HG03378 (cell line): ENCODE data around the gene GTF2H4.

Experiments
- ATAC-seq: cut with Tn5 transposase; IDR thresholded peaks from one replicate; pipeline ENCODE4 v1.9.1; 2021; ENCODE audit warnings: mild to moderate bottlenecking, moderate library complexity; ENCODE audit not compliant: unreplicated experiment

The GTF2H4 gene

DNA sequence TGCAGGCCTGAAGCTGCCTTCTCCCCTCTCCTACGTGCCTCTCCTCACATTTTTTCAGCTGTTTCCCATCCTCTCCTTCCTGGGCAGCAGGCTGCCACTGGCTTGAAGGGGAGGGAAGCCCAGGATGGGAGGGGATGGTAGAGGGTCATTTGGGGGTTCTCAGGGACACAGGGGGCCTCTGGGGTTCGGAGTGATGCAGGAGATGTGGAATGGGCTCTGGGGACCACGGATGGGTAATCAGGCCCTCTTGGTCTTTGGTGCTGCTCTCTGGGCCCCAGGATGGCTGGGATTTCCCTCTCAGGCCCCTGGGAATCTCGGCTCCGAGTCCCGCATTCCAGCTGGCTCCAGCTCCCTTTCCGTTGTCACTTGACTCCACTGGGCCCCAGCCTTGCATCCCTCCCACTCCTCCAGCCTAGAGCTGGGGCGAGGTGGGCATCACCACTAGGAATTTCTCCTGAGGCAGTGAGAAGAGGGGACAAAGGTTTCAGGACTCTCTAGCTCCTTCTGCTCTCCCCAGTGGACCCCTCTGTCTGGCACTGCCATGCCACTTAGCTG, 25.7 kb upstream of the GTF2H4 start:
- no peak for ATAC-seq

DNA sequence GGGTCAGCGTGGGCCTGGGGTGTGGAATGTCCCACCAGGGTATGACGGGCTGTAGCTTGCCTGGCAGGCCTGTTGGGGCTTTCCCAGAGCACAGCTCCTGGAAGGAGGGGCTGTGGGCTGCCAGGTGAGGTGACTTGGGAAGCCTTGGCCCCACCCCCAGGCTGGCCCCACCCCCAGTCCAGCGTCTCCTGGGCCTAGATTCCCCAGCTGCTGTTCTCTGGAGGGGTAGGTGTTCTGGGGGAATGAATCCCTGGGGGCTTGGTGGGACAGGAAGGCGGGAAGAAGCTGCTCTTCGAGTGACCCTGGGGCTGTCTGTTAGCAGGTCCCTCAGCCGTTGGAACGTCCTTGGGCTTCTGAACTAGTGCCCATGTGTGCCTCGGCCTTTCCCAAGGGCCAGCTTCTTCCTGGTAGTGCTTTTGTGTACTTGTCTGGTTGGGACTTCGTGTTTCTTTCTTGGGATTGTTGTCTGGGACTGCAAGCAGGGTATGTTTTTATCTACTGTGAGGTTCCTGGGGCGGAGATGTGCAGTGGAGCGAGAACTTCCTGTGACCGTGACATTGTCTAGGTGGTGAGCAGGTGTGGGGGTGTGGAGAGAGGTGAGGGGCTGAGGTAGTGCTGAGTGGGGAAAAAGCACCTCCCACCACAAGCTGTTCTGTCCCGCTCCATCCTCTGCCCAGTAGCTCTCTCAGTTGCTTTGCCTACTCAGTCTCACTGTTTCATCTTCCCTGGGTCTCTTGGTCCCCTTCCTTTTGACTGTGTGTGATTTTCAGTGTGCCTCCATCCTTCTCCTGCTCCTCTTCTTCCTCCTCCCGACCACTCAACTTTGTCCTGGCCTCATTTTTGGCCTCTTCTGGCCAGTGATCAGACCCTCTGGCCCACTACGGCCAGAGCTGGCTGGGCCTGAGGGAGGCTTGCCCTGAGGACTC, 25.0 kb upstream of the GTF2H4 start:
- ATAC-seq, result no peak

GRCh38 chr6:30883685-30884520, 24.1 kb upstream of the GTF2H4 start, which contains the start of gene DDR1:
Gene DDR1, plus strand, starts transcription at chr6:30884519. Its CDS starts 4,211 bp downstream, at chr6:30888730.
- ATAC-seq, result no peak

DNA sequence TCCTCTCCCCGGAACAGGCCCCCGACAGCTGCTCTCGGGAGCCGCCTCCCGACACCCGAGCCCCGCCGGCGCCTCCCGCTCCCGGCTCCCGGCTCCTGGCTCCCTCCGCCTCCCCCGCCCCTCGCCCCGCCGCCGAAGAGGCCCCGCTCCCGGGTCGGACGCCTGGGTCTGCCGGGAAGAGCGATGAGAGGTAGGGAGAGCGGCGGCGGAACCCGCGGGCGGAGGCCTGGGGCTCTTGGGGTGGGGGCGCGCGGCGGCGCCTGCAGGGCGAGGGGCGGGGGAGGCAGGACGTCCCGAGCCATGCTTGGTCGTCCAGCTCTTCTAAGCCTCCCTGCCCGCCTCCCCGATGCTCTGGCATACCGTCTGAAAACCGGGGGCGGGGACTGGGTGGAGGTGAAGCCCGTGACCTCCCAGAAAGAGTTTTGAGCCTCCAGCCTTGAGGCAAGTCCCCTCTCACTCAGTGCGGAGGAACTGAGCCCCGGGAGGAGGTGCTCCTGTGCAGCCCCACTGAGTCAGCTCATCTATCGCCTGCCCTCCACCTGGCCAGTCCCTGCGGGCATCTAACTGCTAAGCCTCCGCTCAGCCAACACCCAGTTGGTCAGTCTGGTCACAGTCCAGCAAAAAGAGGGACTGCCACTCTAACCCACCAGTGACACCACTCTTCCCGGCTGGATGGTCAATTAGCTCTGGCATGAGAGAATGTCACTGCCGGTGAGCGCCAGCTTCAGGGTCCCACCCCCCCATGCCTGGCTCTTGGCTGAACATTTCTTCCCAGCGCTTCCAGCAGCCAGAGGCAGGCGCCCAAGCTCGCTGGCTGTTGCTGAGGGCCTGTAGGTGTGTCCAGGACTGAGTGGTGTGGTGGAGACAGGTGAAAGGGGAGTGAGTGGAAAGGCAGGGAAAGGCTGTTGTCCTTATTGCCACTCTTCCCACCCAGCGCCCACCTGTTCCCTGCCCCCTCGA, 23.2 kb upstream of the GTF2H4 start:
- no peak for ATAC-seq

GRCh38 chr6:30885481-30885998, 22.5 kb upstream of the GTF2H4 start:
- ATAC-seq, result no peak

DNA sequence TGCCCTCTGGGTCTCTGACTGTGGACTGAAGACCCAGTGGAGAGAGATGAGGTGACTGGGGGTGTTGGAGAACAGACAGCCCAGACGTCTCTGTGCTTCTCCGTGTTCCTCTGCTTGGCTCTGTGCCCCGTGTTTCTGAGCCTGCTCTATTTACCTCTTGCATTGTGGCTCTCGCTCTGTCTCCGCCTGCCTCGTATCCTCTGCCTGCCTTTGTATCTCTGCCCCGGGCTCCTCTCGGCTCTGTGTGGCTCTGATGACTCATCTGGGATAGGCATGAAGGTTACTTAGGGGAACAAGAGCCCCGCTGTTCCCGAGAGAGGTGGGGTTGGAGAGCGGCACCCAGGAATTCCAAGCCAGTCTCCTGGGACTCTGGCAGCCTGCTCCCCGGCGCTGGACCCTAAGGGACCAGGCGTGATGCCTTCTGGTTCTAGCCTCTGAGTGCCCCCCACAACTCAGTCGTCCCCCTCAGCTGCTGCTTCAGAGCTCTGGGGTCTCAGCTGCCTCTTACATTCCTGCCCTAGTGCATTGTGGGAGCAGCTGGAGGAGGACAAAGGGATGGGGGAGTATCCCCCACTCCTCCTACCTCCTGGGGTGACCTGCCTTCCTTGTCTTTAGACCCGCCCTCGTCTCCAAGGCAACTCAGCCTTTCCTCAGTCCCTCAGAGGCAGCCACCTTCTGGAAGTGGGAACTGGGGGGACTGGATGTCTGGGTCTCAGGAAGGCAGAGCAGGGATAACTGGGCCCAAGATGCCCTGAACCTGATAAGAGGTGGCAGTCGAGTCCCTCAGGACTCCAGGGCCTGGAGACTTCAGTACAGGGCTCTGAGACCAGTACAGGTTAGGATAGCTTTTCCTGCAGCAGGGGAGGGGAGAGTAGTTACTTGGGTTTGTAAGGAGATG, 21.8 kb upstream of the GTF2H4 start:
- no peak for ATAC-seq

GRCh38 chr6:30886897-30887255, 21.1 kb upstream of the GTF2H4 start:
- no peak for ATAC-seq

DNA sequence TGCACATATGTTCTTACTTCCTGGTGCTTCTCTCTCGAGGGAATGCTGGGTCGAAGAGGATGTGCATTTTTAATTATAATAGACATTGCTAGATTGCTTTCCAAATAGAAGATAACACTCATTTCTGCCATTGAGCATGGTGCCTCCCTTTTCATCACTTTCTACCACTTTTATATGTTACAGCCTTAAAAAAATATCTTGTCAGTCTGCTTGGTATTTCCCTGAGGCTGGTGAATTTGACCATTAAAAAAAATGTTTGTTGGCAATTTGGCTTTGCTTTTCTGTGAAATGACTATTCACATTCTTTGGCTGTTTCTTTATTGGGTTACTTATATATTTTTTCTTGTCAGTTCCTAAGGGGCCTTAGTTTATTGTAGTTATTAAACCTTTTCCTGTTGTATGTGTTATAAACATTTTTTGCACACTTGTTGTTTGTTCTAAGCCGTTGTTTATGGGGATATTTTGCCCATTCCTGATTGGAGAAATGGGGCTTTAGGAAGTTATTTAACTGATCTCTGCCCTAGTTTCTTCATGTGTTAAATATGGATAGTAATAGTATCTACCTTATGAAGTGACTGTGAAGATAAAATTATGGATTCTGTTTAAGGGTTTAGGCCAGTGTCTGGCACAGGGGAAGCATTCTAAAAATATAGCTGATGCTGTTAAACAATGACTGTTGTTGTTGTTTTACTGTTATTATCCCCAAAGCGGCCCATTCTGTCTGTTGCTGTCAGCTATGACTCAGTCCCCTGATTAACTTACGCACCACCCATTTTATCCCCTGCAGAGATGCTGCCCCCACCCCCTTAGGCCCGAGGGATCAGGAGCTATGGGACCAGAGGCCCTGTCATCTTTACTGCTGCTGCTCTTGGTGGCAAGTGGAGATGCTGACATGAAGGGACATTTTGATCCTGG, 19.8 kb upstream of the GTF2H4 start:
- ATAC-seq, result no peak

DNA sequence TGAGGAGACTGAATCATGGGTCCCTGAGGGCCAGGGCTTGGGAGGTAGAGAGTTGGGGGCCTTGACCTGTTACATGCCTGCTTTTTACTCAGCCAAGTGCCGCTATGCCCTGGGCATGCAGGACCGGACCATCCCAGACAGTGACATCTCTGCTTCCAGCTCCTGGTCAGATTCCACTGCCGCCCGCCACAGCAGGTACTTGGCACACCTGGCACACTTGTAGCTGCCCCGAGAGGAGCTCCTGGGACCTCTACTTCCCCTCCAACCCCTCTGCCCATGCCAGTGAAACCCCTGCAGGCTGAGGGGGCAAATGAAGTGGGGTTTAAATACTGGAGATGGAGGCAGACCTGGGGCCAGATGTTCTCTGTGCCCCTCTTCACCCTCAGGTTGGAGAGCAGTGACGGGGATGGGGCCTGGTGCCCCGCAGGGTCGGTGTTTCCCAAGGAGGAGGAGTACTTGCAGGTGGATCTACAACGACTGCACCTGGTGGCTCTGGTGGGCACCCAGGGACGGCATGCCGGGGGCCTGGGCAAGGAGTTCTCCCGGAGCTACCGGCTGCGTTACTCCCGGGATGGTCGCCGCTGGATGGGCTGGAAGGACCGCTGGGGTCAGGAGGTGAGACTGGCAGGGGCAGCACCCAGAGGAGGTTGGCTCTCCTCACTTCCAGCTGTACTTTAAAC, 19.1 kb upstream of the GTF2H4 start:
- no peak for ATAC-seq

DNA sequence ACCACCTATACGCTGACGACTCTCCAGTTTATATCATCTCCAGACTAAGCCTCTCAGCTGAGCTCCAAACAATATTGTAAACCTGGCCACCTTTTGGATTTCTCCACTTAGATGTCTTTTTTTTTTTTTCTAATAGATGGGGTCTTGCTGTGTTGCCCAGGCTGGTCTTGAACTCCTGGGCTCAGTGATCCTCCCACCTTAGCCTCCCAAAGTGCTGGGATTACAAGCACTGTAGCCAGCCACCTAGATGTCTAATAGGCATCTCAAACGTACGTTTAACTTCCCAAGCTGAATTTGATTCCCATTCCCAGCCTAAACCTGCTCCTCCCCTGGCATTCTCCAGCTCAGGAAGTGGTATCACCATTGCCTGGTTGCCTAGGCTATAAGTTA, 18.5 kb upstream of the GTF2H4 start:
- ATAC-seq, result no peak

DNA sequence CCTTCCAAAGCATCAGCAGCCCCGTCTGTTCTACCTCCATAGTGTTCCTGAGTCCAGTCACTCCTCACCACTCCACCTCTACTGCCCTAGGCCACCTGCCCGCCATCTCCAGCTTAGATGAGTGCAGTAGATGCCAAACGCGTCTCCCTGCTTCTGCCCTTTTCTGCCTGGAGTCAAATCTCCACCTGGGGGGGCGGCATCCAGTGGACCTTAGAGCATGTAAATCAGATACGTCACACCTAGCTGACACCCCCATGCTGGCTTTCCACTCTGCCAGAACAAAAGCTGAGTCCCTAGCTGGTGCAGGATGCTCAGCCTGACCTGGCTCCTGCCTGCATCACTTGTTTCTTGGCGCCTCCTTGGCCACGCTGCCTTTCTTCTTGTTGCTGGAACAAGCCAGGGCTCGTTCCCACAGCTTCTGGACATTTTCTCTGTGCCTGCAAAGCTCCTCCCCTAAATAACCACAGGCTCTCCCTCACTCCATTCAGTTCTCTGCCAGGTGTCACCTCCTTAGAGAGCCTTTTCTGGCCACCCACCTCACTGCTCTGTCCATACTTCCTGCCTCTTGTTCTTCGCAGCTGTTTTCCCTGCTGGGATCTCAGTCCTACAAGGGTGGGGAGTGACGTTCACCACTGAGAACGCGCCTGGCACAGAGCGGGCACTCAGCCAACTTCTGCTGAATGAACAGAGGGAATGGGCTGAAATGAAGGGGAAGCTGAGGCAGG, 17.9 kb upstream of the GTF2H4 start:
- ATAC-seq, result no peak

DNA sequence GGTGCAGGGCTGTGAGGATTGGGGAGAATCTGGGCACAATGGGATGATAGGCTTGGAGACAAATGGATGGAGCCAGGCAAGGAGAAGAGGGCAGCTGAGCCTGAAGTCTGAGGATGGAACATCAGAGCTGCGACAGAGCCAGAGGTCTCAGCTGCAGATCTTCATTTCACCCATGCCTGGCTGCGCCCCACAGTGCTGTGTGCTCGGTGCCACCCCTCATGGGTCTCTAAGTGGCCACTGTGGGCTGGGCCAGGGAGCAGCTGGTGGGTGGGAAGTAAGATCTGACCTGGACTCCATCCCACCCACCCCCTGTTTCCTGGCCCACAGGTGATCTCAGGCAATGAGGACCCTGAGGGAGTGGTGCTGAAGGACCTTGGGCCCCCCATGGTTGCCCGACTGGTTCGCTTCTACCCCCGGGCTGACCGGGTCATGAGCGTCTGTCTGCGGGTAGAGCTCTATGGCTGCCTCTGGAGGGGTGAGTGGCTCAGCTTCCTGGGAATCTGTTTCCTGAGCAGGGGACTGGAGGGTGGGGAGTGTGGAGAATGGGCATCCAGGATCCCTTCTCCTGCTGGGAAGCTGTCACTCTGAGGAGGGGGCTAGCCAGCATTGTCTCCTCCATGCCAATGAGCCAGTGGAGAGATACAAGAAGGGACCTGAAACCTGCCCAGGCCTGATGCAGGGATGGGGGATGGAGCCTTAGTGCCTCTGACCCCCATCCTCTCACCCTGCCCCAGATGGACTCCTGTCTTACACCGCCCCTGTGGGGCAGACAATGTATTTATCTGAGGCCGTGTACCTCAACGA, 17.2 kb upstream of the GTF2H4 start:
- no peak for ATAC-seq

- no peak for ATAC-seq
These were observed 16.6 kb upstream of the GTF2H4 start for GRCh38 chr6:30891450-30891723.

GRCh38 chr6:30891816-30892538, 16.0 kb upstream of the GTF2H4 start:
- ATAC-seq, result no peak

DNA sequence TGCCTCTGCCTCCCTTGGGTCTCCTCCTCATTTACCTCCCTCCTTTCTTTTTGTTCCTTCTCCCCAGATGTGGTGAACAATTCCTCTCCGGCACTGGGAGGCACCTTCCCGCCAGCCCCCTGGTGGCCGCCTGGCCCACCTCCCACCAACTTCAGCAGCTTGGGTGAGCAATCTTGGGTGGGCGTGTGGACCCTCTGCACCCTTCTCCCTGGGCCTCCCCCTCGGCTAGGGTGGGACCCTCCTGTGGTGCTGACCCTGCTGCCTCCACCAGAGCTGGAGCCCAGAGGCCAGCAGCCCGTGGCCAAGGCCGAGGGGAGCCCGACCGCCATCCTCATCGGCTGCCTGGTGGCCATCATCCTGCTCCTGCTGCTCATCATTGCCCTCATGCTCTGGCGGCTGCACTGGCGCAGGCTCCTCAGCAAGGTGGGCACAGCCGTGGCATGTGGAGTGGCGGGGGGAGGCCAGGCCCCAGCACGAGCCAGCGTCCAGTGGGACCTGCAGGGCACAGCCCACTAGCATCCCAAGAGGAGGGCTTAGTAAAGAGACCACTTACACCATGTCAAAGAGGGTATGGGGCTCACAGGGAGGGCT, 14.9 kb upstream of the GTF2H4 start:
- no peak for ATAC-seq
